ENCODE results near the gene RBM4B.

The RBM4B gene

GRCh38 chr11:66701432-66702240 lies 23.9 kb upstream of the RBM4B start:
- Histone ChIP-seq H4K20me1 (ENCODE audit: insufficient read depth, low read length) (no peaks in the 10 kb centered on the region), H3K27me3 (ENCODE audit: insufficient read depth, low read length) (no peaks in the 10 kb centered on the region), H3K36me3 (ENCODE audit: insufficient read depth, low read length) (peaks cover 47% of the 10 kb centered on the region), H3F3A (ENCODE audit: insufficient read depth, low read length) (no peaks in the 10 kb centered on the region), H3K9ac (ENCODE audit: low read length) (no peak overlapping the region), H3K27ac (ENCODE audit: low read depth, low read length, poor library complexity, severe bottlenecking) (no peak overlapping the region), H3K4me3 (ENCODE audit: low read depth, low read length, poor library complexity, severe bottlenecking) (no peak overlapping the region), H2AFZ (ENCODE audit: low read length) (no peak overlapping the region), H3K79me2 (ENCODE audit: insufficient read depth, low read length) (no peaks in the 10 kb centered on the region), H3K4me1 (ENCODE audit: insufficient read depth, low read length, severe bottlenecking) (peaks cover under 1% of the 10 kb centered on the region), H3K4me2 (ENCODE audit: low read length) (no peak overlapping the region), H3K9me3 (ENCODE audit: low read length) (no peaks in the 10 kb centered on the region), H3K9me2 (ENCODE audit: low read depth, low read length) (no peaks in the 10 kb centered on the region)
- no peak for TF ChIP-seq CTCF (IDR thresholded peaks at IDR 0.05; ENCODE audit: low read length)
- TF ChIP-seq EZH2 (IDR thresholded peaks at IDR 0.05; ENCODE audit: borderline replicate concordance, low read length) = no peak

- TF ChIP-seq EZH2 (IDR thresholded peaks at IDR 0.05; ENCODE audit: borderline replicate concordance, low read length) (no peak), CTCF (IDR thresholded peaks at IDR 0.05; ENCODE audit: low read length) (no peak)
- Histone ChIP-seq H3K9ac (ENCODE audit: low read length) (no peak overlapping the region), H4K20me1 (ENCODE audit: insufficient read depth, low read length) (no peaks in the 10 kb centered on the region), H3K9me3 (ENCODE audit: low read length) (no peaks in the 10 kb centered on the region), H3K27me3 (ENCODE audit: insufficient read depth, low read length) (no peaks in the 10 kb centered on the region), H2AFZ (ENCODE audit: low read length) (no peak overlapping the region), H3F3A (ENCODE audit: insufficient read depth, low read length) (no peaks in the 10 kb centered on the region), H3K27ac (ENCODE audit: low read depth, low read length, poor library complexity, severe bottlenecking) (no peak overlapping the region), H3K36me3 (ENCODE audit: insufficient read depth, low read length) (peaks cover 47% of the 10 kb centered on the region), H3K4me1 (ENCODE audit: insufficient read depth, low read length, severe bottlenecking) (peaks cover 8% of the 10 kb centered on the region), H3K4me3 (ENCODE audit: low read depth, low read length, poor library complexity, severe bottlenecking) (no peak overlapping the region), H3K79me2 (ENCODE audit: insufficient read depth, low read length) (no peaks in the 10 kb centered on the region), H3K9me2 (ENCODE audit: low read depth, low read length) (no peaks in the 10 kb centered on the region), H3K4me2 (ENCODE audit: low read length) (no peak overlapping the region)
Observed at GRCh38 chr11:66700742-66701141, 23.1 kb upstream of the RBM4B start.

GRCh38 chr11:66700337-66700736 lies 22.6 kb upstream of the RBM4B start:
- H3K4me1 ChIP-seq (ENCODE audit: insufficient read depth, low read length, severe bottlenecking) = peaks cover 8% of the 10 kb centered on the region
- no peak overlapping the region for H2AFZ ChIP-seq (ENCODE audit: low read length)
- H4K20me1 ChIP-seq (ENCODE audit: insufficient read depth, low read length) = no peaks in the 10 kb centered on the region
- no peak for TF ChIP-seq EZH2 (IDR thresholded peaks at IDR 0.05; ENCODE audit: borderline replicate concordance, low read length)
- TF ChIP-seq CTCF (IDR thresholded peaks at IDR 0.05; ENCODE audit: low read length) = no peak
- H3K9ac ChIP-seq (ENCODE audit: low read length) = no peak overlapping the region
- no peak overlapping the region for H3K4me2 ChIP-seq (ENCODE audit: low read length)
- H3F3A ChIP-seq (ENCODE audit: insufficient read depth, low read length) = no peaks in the 10 kb centered on the region
- no peaks in the 10 kb centered on the region for H3K9me2 ChIP-seq (ENCODE audit: low read depth, low read length)
- no peak overlapping the region for H3K27ac ChIP-seq (ENCODE audit: low read depth, low read length, poor library complexity, severe bottlenecking)
- no peaks in the 10 kb centered on the region for H3K27me3 ChIP-seq (ENCODE audit: insufficient read depth, low read length)
- no peaks in the 10 kb centered on the region for H3K9me3 ChIP-seq (ENCODE audit: low read length)
- peaks cover 47% of the 10 kb centered on the region for H3K36me3 ChIP-seq (ENCODE audit: insufficient read depth, low read length)
- no peaks in the 10 kb centered on the region for H3K79me2 ChIP-seq (ENCODE audit: insufficient read depth, low read length)
- H3K4me3 ChIP-seq (ENCODE audit: low read depth, low read length, poor library complexity, severe bottlenecking) = no peak overlapping the region

All from OCI-LY1 (cell line).